Erythroblast (primary cell): ENCODE measurements around the gene COL4A4.

Experiments used
- GATA1 ChIP-seq: IDR thresholded peaks from 2 replicates; pipeline ENCODE4 v1.6.1; 2011; ENCODE audit warnings: low read depth, mild to moderate bottlenecking, control low read depth, low read length, moderate library complexity
- POLR2A ChIP-seq: IDR thresholded peaks from 2 replicates; pipeline ENCODE4 v1.6.1; 2011; ENCODE audit warnings: mild to moderate bottlenecking, low read length

GRCh38 chr2:227130636-227131035, 33.4 kb downstream of the COL4A4 start:
- no peak for TF ChIP-seq POLR2A
- TF ChIP-seq GATA1 = no peak
